ENCODE measurements around the gene IQCM.

Gene IQCM, protein sequence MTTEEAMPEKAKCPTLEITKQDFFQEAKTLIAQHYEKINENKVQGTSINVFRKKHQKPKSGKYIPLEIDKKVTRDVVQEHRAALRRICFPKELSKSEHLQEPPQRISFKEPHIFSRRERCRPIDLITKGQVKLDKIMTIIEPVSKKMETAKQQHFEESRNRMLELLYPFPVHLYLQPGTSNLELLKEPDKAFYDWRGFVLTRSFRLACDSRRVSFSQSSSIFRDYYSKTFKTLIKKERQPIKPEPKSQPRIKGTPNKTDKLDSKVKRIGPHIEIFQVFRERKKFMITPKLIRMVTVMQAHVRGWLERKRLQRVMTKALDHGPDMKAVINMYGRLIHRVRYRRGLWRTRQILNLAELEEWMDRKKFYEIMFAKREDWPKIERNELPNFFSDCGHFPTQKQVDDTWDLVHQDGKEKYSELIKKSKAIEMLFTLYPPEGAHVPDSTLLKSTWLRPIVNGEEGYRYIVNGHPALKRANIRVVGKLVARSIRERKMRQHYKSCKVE

GRCh38 chr4:149815743-149816142 is at the start of gene IQCM:
IQCM (minus strand) TSS chr4:149815843; CDS start chr4:149742691, 73,152 bp downstream.
- DNase-seq (ENCODE audit: low read depth, low spot score): no peak
- Histone ChIP-seq H3K9me3 (ENCODE audit: insufficient read depth, low read length) (no peaks in the 10 kb centered on the region), H3K4me1 (ENCODE audit: insufficient read depth, insufficient read length) (no peaks in the 10 kb centered on the region), H3K4me3 (ENCODE audit: insufficient read length, low read depth) (no peak within 1 kb of the TSS), H3K27me3 (ENCODE audit: insufficient read depth, insufficient read length) (no peaks in the 10 kb centered on the region), H3K36me3 (ENCODE audit: insufficient read depth, insufficient read length, low read length) (no peaks in the 10 kb centered on the region), H3K9ac (ENCODE audit: insufficient read length, low read depth) (no peak within 1 kb of the TSS)
- TF ChIP-seq SUZ12 (IDR thresholded peaks at IDR 0.05; ENCODE audit: extremely low read depth, insufficient read depth, insufficient read length) (no peak), YY1 (IDR thresholded peaks at IDR 0.05; ENCODE audit: insufficient read depth, insufficient read length) (no peak), ZNF274 (IDR thresholded peaks at IDR 0.05; ENCODE audit: low read depth, low read length) (no peak)

DNA sequence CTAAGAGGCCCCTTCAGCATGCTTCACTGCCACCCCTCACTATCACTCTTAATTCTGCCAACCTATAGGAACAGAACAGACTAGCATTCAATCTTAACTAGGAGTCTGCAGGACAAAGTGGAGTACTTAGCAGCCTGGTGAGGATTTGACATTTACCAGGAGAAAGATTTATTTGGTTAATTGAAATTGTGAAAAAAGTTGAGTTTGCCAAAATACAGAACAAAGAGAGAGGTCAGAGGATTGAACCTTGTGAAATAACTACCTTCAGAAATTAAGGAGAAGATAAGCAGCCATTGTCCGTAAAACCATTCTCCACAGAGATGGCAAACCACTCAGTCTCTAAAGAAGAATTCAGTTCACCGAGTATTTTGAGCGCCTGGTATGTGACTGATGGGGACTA is 41.8 kb upstream of the IQCM start:
- Histone ChIP-seq H3K4me3 (ENCODE audit: insufficient read length, low read depth) (no peak overlapping the region), H3K27me3 (ENCODE audit: insufficient read depth, insufficient read length) (no peaks in the 10 kb centered on the region), H3K9me3 (ENCODE audit: insufficient read depth, low read length) (no peaks in the 10 kb centered on the region), H3K36me3 (ENCODE audit: insufficient read depth, insufficient read length, low read length) (no peaks in the 10 kb centered on the region), H3K4me1 (ENCODE audit: insufficient read depth, insufficient read length) (no peaks in the 10 kb centered on the region), H3K9ac (ENCODE audit: insufficient read length, low read depth) (no peak overlapping the region)
- no peak for DNase-seq (ENCODE audit: low read depth, low spot score)
- no peak for TF ChIP-seq ZNF274 (IDR thresholded peaks at IDR 0.05; ENCODE audit: low read depth, low read length)
- TF ChIP-seq YY1 (IDR thresholded peaks at IDR 0.05; ENCODE audit: insufficient read depth, insufficient read length): no peak
- TF ChIP-seq SUZ12 (IDR thresholded peaks at IDR 0.05; ENCODE audit: extremely low read depth, insufficient read depth, insufficient read length): no peak

- H3K4me1 ChIP-seq (ENCODE audit: insufficient read depth, insufficient read length): no peaks in the 10 kb centered on the region
- H3K27me3 ChIP-seq (ENCODE audit: insufficient read depth, insufficient read length): no peaks in the 10 kb centered on the region
- H3K9me3 ChIP-seq (ENCODE audit: insufficient read depth, low read length): no peaks in the 10 kb centered on the region
- H3K9ac ChIP-seq (ENCODE audit: insufficient read length, low read depth): no peak overlapping the region
- H3K36me3 ChIP-seq (ENCODE audit: insufficient read depth, insufficient read length, low read length): no peaks in the 10 kb centered on the region
- TF ChIP-seq ZNF274 (IDR thresholded peaks at IDR 0.05; ENCODE audit: low read depth, low read length) (no peak), YY1 (IDR thresholded peaks at IDR 0.05; ENCODE audit: insufficient read depth, insufficient read length) (no peak), SUZ12 (IDR thresholded peaks at IDR 0.05; ENCODE audit: extremely low read depth, insufficient read depth, insufficient read length) (no peak)
- DNase-seq (ENCODE audit: low read depth, low spot score): no peak
- no peak overlapping the region for H3K4me3 ChIP-seq (ENCODE audit: insufficient read length, low read depth)
Observed at GRCh38 chr4:149845743-149846142, 30.1 kb upstream of the IQCM start.

GRCh38 chr4:149841686-149842085 is 26.0 kb upstream of the IQCM start:
- no peak for DNase-seq (ENCODE audit: low read depth, low spot score)
- Histone ChIP-seq H3K9ac (ENCODE audit: insufficient read length, low read depth) (no peak overlapping the region), H3K9me3 (ENCODE audit: insufficient read depth, low read length) (no peaks in the 10 kb centered on the region), H3K27me3 (ENCODE audit: insufficient read depth, insufficient read length) (no peaks in the 10 kb centered on the region), H3K36me3 (ENCODE audit: insufficient read depth, insufficient read length, low read length) (no peaks in the 10 kb centered on the region), H3K4me3 (ENCODE audit: insufficient read length, low read depth) (no peak overlapping the region), H3K4me1 (ENCODE audit: insufficient read depth, insufficient read length) (no peaks in the 10 kb centered on the region)
- no peak for TF ChIP-seq YY1 (IDR thresholded peaks at IDR 0.05; ENCODE audit: insufficient read depth, insufficient read length)
- TF ChIP-seq SUZ12 (IDR thresholded peaks at IDR 0.05; ENCODE audit: extremely low read depth, insufficient read depth, insufficient read length): no peak
- no peak for TF ChIP-seq ZNF274 (IDR thresholded peaks at IDR 0.05; ENCODE audit: low read depth, low read length)

DNA sequence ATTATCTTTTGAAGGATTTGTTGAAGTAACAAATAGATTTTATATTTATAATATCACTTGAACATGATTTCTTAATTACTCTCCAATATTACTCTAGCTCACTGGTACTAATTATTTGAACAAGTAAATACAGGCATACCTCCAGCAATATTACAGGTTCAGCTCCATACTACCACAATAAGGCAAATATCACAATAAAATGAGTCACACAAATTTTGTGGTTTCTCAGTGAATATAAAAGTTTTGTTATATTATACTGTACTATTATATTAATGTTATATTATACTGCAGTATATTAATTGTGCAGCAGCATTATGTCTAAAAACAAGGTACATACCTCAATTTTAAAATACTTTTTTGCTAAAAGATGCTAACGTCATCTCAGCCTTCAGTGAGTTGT is 22.4 kb upstream of the IQCM start:
- Histone ChIP-seq H3K27me3 (ENCODE audit: insufficient read depth, insufficient read length) (no peaks in the 10 kb centered on the region), H3K36me3 (ENCODE audit: insufficient read depth, insufficient read length, low read length) (no peaks in the 10 kb centered on the region), H3K4me1 (ENCODE audit: insufficient read depth, insufficient read length) (no peaks in the 10 kb centered on the region), H3K9ac (ENCODE audit: insufficient read length, low read depth) (no peak overlapping the region), H3K4me3 (ENCODE audit: insufficient read length, low read depth) (no peak overlapping the region), H3K9me3 (ENCODE audit: insufficient read depth, low read length) (no peaks in the 10 kb centered on the region)
- DNase-seq (ENCODE audit: low read depth, low spot score): no peak
- TF ChIP-seq SUZ12 (IDR thresholded peaks at IDR 0.05; ENCODE audit: extremely low read depth, insufficient read depth, insufficient read length) (no peak), YY1 (IDR thresholded peaks at IDR 0.05; ENCODE audit: insufficient read depth, insufficient read length) (no peak)

- TF ChIP-seq ZNF274 (IDR thresholded peaks at IDR 0.05; ENCODE audit: low read depth, low read length) (no peak), SUZ12 (IDR thresholded peaks at IDR 0.05; ENCODE audit: extremely low read depth, insufficient read depth, insufficient read length) (no peak), YY1 (IDR thresholded peaks at IDR 0.05; ENCODE audit: insufficient read depth, insufficient read length) (no peak)
- no peaks in the 10 kb centered on the region for H3K4me1 ChIP-seq (ENCODE audit: insufficient read depth, insufficient read length)
- H3K27me3 ChIP-seq (ENCODE audit: insufficient read depth, insufficient read length): no peaks in the 10 kb centered on the region
- H3K4me3 ChIP-seq (ENCODE audit: insufficient read length, low read depth): no peak overlapping the region
- no peaks in the 10 kb centered on the region for H3K9me3 ChIP-seq (ENCODE audit: insufficient read depth, low read length)
- DNase-seq (ENCODE audit: low read depth, low spot score): no peak
- no peaks in the 10 kb centered on the region for H3K36me3 ChIP-seq (ENCODE audit: insufficient read depth, insufficient read length, low read length)
- H3K9ac ChIP-seq (ENCODE audit: insufficient read length, low read depth): no peak overlapping the region
Observed at GRCh38 chr4:149836546-149836945, 20.9 kb upstream of the IQCM start.

DNA sequence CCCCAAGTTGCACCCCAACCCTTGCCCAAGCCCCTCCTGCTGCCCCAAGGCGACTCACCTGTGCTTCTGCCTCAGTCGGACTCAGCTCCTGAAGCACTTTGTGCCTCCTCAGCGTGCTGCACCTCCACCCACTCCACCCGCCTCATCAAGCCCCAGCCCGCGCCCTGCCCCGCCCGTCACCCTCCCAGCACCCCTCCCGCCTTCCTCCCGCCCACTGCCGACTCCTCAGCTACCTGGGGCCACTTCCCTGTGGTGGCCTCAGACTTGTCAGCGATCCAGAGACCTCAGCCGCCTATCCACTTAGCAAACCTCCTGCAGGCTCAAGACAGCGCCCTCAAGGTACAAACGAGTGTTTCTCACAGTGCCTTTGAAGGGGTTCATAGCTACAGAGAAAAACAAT is 19.6 kb upstream of the IQCM start:
- no peak for DNase-seq (ENCODE audit: low read depth, low spot score)

More for the DNA sequence above, 19.6 kb upstream of the IQCM start:
- H3K9ac ChIP-seq (ENCODE audit: insufficient read length, low read depth): no peak overlapping the region
- H3K4me1 ChIP-seq (ENCODE audit: insufficient read depth, insufficient read length): no peaks in the 10 kb centered on the region
- TF ChIP-seq ZNF274 (IDR thresholded peaks at IDR 0.05; ENCODE audit: low read depth, low read length) (no peak), SUZ12 (IDR thresholded peaks at IDR 0.05; ENCODE audit: extremely low read depth, insufficient read depth, insufficient read length) (no peak), YY1 (IDR thresholded peaks at IDR 0.05; ENCODE audit: insufficient read depth, insufficient read length) (no peak)
- no peaks in the 10 kb centered on the region for H3K36me3 ChIP-seq (ENCODE audit: insufficient read depth, insufficient read length, low read length)
- no peaks in the 10 kb centered on the region for H3K9me3 ChIP-seq (ENCODE audit: insufficient read depth, low read length)
- no peaks in the 10 kb centered on the region for H3K27me3 ChIP-seq (ENCODE audit: insufficient read depth, insufficient read length)
- no peak overlapping the region for H3K4me3 ChIP-seq (ENCODE audit: insufficient read length, low read depth)

Data from NT2/D1 (cell line).